HS-5 (cell line): ENCODE measurements around the gene WNT5A.
A peak's percentile ranks its signal among the peaks of the same experiment; 100 is the strongest.

Experiments
- DNase-seq: peaks from one replicate; pipeline ENCODE4 v3.0.0-alpha.2; 2012; ENCODE audit warnings: low read depth

WNT5A gene

GRCh38 chr3:55486857-55487380 is at the start of gene WNT5A:
Gene WNT5A, minus strand, starts transcription at chr3:55487306. Its CDS starts 321 bp downstream, at chr3:55486985.
- DNase-seq, result no peak

- DNase-seq, result no peak
Measured at GRCh38 chr3:55534876-55535275, 47.8 kb upstream of the WNT5A start.

GRCh38 chr3:55532806-55533205 is 45.7 kb upstream of the WNT5A start:
- no peak for DNase-seq

- no peak for DNase-seq
Measured at GRCh38 chr3:55531321-55531720, 44.2 kb upstream of the WNT5A start.

- no peak for DNase-seq
Measured at GRCh38 chr3:55527361-55527760, 40.3 kb upstream of the WNT5A start.

GRCh38 chr3:55526332-55527030 is 39.4 kb upstream of the WNT5A start:
- DNase-seq, result no peak

- DNase-seq, result no peak
Measured at GRCh38 chr3:55525436-55525835, 38.3 kb upstream of the WNT5A start.

- DNase-seq, result peak; percentile 62
Measured at GRCh38 chr3:55524565-55525244, 37.6 kb upstream of the WNT5A start.

GRCh38 chr3:55523471-55523870 is 36.4 kb upstream of the WNT5A start:
- no peak for DNase-seq

- DNase-seq, result no peak
Measured at GRCh38 chr3:55521738-55522421, 34.8 kb upstream of the WNT5A start.

GRCh38 chr3:55521064-55521737 is 34.1 kb upstream of the WNT5A start:
- DNase-seq, result no peak

- no peak for DNase-seq
Measured at GRCh38 chr3:55519019-55519418, 31.9 kb upstream of the WNT5A start.

GRCh38 chr3:55518451-55518850 is 31.3 kb upstream of the WNT5A start:
- no peak for DNase-seq

- no peak for DNase-seq
Measured at GRCh38 chr3:55516392-55517030, 29.4 kb upstream of the WNT5A start.

- no peak for DNase-seq
Measured at GRCh38 chr3:55515550-55516246, 28.6 kb upstream of the WNT5A start.

- no peak for DNase-seq
Measured at GRCh38 chr3:55514962-55515361, 27.9 kb upstream of the WNT5A start.

GRCh38 chr3:55512571-55513343 is 25.7 kb upstream of the WNT5A start:
- DNase-seq, result no peak

- DNase-seq, result peak; percentile 33
Measured at GRCh38 chr3:55511895-55512570, 24.9 kb upstream of the WNT5A start.

GRCh38 chr3:55508335-55508734 is 21.2 kb upstream of the WNT5A start:
- DNase-seq, result no peak

GRCh38 chr3:55507808-55508207 is 20.7 kb upstream of the WNT5A start:
- no peak for DNase-seq
